Activated naive CD4-positive, alpha-beta T cell treated with anti-CD3 and anti-CD28 coated beads, Interleukin-2, amount 10 ng/mL, durations not matched to agents 7 days and 5 days (primary cell): ENCODE results near the gene TSPAN17.

ENCODE experiments used
- CTCF ChIA-PET: fragments of 350-600 bp; sonication (Branson Sonifier 250); formaldehyde crosslinking; loops from one replicate; lab custom pipeline; 2021; ENCODE audit warnings: antibody characterized with exemption; lab: Charles Lee
- DNase-seq: peaks from one replicate; pipeline ENCODE4 v3.0.0-alpha.2; 2020
- H3K27ac Mint-ChIP-seq: one replicate; pipeline ENCODE4 v1.8.0; 2021; ENCODE audit warnings: mild to moderate bottlenecking, moderate library complexity, mixed read lengths
- H3K27me3 Mint-ChIP-seq: one replicate; pipeline ENCODE4 v1.8.0; 2021; ENCODE audit warnings: mild to moderate bottlenecking, mixed read lengths
- H3K36me3 Mint-ChIP-seq: one replicate; pipeline ENCODE4 v1.8.0; 2021; ENCODE audit warnings: mixed read lengths
- H3K4me1 Mint-ChIP-seq: one replicate; pipeline ENCODE4 v1.8.0; 2021; ENCODE audit warnings: mixed read lengths
- H3K4me3 Mint-ChIP-seq: one replicate; pipeline ENCODE4 v1.8.0; 2021; ENCODE audit warnings: mild to moderate bottlenecking, moderate library complexity, mixed read lengths
- H3K9me3 Mint-ChIP-seq: one replicate; pipeline ENCODE4 v1.8.0; 2021; ENCODE audit warnings: mixed read lengths

TSPAN17 gene

DNA sequence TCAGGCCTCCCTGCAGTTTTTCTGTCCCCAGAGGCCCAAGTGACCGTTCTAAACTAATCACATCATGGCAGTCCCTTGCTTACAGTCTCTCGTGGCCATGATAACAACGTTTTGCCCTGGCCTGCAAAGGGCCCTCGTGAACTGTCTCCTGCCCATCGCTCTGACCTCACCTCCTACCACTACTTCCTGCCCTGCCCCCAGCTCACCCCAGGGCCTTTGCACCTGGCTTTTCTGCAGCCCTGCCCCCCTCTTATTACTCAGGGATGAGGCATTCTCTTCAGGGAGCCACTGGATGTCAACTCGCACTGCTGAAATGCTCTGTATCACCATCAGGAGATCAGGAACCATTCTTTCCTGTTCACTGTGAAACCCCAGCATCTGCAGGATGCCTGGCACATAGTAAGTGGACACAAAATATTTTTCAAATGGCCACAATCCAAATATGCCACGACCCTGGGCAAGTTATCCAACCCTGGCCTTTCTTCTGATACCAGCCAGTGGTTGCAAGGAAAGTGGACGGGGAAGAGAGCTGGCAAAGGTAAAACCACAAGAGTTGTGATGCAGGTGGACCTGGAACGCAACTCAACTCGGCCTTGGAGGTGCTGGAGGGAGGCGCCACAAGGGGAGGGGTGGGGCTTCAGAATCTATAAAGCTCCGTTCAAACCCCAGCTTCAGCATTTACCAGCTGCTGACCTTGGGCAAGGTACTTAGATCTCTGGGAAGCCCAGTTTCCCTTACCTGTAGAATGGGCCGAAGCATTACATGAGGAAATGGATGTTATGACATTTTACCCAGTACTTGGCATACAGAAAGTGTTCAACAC is 18.7 kb upstream of the TSPAN17 start:
- no peak overlapping the region for H3K4me3 Mint-ChIP-seq
- H3K36me3 Mint-ChIP-seq, result no peaks in the 10 kb centered on the region
- H3K27me3 Mint-ChIP-seq, result peaks cover 100% of the 10 kb centered on the region
- CTCF ChIA-PET, result no interaction called here
- H3K9me3 Mint-ChIP-seq, result no peaks in the 10 kb centered on the region
- DNase-seq, result no peak
- peaks cover 15% of the 10 kb centered on the region for H3K4me1 Mint-ChIP-seq
- no peak overlapping the region for H3K27ac Mint-ChIP-seq

DNA sequence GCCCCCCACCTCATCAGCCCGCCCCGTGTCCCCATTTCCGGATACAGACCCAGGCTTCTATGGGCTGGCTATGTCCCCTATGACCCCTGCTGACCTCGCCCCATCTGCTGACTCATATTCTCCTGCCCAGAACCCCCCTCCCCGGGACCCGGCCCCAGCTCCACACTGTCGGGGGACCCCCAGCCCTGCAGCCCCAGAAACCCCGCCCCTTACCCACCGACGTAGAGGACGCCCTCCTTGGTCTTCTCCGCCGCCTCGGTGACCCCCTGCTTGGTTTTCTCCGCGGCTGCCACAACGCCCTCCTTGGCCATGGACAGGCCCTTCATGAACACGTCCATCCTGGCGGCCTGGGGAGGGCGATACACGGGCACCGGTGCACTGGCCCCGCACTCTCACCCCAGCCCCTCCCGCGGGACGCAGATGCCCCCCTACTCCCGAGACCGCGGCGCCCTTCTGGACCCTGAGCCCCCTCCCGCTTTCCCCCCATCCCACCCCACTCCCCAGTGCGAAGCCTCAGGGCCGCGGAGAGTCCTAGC is 17.9 kb upstream of the TSPAN17 start:
- CTCF ChIA-PET, result interaction anchor here (1.4 kb wide), 1 partner anchor 31 kb away, joined by 5 read pairs; no protein-coding TSS in a partner anchor
- no peak overlapping the region for H3K4me3 Mint-ChIP-seq

DNA sequence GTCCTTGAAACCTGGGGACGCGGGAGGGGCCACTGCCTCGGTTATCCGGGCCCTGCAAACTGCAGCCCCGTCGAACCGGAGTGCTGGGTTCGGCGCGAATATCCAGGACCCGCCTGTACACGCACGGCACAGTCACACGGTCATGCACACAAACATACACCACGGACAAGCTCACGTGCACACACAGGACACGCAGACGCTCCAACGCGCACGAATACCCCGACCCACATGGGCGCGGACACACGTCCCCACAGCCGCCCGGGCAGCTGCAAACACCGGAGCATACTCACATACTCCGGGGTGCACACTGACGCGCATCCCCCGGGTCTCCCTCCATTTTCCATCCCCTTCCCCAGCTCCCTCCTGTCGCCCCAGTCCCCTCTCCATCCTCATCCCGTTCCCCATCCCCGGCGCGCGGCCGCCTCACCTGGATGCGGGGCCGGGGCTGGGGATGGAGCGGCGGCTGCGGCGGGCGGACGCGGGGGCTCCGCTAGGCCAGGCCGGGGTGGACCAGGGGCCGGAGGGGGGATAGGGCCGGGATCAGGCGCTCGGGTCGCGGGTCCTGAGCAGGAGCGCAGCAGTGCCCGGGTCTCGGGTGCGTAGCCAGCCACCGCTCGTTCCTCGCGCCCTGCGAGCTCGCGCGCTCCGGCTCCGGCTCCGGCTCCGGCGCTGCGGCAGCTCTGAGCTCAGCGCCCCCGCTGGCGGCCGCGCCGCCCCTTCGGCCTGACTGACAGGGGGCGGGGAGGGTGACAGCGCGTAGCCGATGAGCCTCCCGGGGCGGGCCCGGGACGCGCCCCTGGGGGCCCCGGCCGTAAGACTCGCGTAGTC is 17.2 kb upstream of the TSPAN17 start, which contains the start of the genes EIF4E1B and SNCB:
EIF4E1B (plus strand) TSS at position 823 of the 828 bp plus-strand sequence. CDS start 12,113 bp downstream, outside the sequence.
SNCB (minus strand) TSS at position 682 of the 828 bp plus-strand sequence. CDS start 880 bp downstream, outside the sequence.
- CTCF ChIA-PET, result interaction anchor here (0.9 to 1.9 kb wide), 4 partner anchors 8 to 31 kb away, joined by 3 to 6 read pairs (median 4); partner anchors contain the start of gene TSPAN17
- H3K27me3 Mint-ChIP-seq, result peaks cover 98% of the 10 kb centered on the region
- H3K4me3 Mint-ChIP-seq, result peak within 1 kb of the TSS; percentile 30
- peak; percentile 67 for DNase-seq
- no peaks in the 10 kb centered on the region for H3K9me3 Mint-ChIP-seq
- H3K36me3 Mint-ChIP-seq, result no peaks in the 10 kb centered on the region
- peaks cover 21% of the 10 kb centered on the region for H3K4me1 Mint-ChIP-seq
- H3K27ac Mint-ChIP-seq, result no peak within 1 kb of the TSS

More for the DNA sequence above, 17.9 kb upstream of the TSPAN17 start:
- no peak for DNase-seq
- no peaks in the 10 kb centered on the region for H3K36me3 Mint-ChIP-seq
- H3K27me3 Mint-ChIP-seq, result peaks cover 99% of the 10 kb centered on the region
- H3K27ac Mint-ChIP-seq, result no peak overlapping the region
- no peaks in the 10 kb centered on the region for H3K9me3 Mint-ChIP-seq
- H3K4me1 Mint-ChIP-seq, result peaks cover 21% of the 10 kb centered on the region

DNA sequence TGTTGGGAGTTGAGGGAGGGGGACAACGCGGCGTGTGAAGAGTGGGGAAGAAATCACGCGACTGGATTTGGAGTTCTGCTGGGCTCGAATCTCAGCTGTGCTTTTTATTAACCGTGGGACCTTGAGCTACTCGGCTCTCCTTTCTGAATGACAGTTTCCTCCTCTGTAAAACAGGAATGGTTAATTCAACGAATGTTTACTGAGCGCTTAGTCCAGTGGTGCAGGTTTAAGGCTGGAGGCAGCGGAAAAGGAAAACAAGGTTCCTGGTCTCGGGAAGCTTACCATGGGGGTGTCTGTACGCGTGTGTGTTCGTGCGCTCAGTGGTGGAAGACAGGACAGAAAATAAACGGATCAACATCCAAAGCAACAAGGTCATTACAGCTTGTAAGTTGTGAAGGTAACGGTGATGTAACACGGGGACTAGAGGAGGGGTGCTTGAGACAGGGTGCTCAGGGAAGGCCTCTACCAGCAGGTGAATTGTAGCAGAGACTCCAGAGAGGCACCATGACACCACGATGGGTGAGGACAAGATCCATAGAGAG is 16.5 kb upstream of the TSPAN17 start:
- H3K4me3 Mint-ChIP-seq, result peak overlapping the region; percentile 11
- H3K27ac Mint-ChIP-seq, result no peak overlapping the region
- peaks cover 98% of the 10 kb centered on the region for H3K27me3 Mint-ChIP-seq
- H3K9me3 Mint-ChIP-seq, result no peaks in the 10 kb centered on the region
- no peak for DNase-seq
- H3K36me3 Mint-ChIP-seq, result no peaks in the 10 kb centered on the region
- H3K4me1 Mint-ChIP-seq, result peaks cover 21% of the 10 kb centered on the region
- CTCF ChIA-PET, result interaction anchor here (0.9 to 1.9 kb wide), 4 partner anchors 9 to 30 kb away, joined by 3 to 6 read pairs (median 4); partner anchors contain the start of gene TSPAN17

DNA sequence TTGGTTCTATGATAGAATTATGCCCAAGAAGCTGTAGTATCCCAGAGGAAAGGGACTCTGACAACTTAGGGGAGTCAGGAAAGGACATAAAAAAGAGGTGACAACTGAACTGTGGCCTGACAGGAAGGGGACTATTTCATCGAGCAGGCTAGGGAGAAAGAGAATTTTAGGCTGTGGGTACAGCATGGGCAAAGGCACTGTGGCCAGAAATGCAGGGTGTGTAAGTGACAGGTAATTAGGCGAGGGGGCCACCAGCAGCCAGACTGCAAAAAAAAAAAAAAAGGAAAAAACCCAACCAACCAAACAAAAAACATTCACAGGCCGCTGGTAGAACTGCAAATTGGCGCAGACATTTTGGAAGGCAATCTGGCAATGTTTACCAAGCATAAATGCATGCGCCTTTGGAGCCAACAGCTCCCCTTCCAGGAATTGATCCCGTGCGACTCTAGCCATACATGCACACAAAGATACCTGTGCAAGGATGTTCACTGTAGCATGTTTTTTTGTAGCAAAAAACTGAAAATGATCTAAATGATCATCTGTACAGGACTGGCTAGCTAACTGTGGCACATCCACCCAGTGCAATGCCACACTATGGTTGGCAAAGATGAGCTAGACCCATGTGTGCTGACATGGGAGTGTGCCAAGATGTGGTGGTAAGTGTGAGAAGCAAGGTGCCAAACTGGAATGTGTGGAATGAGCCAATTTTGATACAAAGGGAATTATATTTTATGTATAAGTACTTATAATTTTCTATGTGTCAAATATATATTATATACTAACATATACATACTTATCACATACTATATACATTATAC is 15.7 kb upstream of the TSPAN17 start:
- Mint-ChIP-seq H3K27me3 (peaks cover 98% of the 10 kb centered on the region), H3K36me3 (no peaks in the 10 kb centered on the region), H3K4me1 (peaks cover 21% of the 10 kb centered on the region), H3K27ac (no peak overlapping the region), H3K4me3 (no peak overlapping the region), H3K9me3 (no peaks in the 10 kb centered on the region)
- CTCF ChIA-PET, result interaction anchor here (1.9 kb wide), 1 partner anchor 15 kb away, joined by 6 read pairs; the partner anchor contains the start of gene TSPAN17
- no peak for DNase-seq

DNA sequence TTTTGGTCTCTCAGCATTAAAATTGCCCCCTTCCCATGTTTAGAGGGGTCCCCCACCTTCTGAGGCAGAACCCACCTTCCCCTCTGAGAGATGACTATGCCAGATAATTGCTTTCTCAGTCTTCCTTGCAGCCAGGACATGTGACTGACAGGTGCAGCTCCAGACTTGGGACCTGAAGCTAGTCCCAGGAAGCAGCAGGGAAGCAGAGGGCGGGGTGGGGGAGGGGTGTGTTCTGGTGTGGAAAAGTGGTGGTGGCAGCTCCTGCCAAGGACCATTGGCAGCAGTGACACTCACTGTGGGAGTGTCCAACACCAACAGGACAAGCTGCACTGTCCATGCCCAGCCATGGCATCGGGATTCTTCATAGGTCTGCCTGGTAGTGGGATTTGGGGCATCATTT is 14.5 kb upstream of the TSPAN17 start:
- H3K36me3 Mint-ChIP-seq, result no peaks in the 10 kb centered on the region
- DNase-seq, result no peak
- CTCF ChIA-PET, result interaction anchor here (1.0 kb wide), 1 partner anchor 28 kb away, joined by 3 read pairs; no protein-coding TSS in a partner anchor
- H3K4me3 Mint-ChIP-seq, result no peak overlapping the region
- H3K27me3 Mint-ChIP-seq, result peaks cover 98% of the 10 kb centered on the region
- no peak overlapping the region for H3K27ac Mint-ChIP-seq
- peaks cover 21% of the 10 kb centered on the region for H3K4me1 Mint-ChIP-seq
- H3K9me3 Mint-ChIP-seq, result no peaks in the 10 kb centered on the region

DNA sequence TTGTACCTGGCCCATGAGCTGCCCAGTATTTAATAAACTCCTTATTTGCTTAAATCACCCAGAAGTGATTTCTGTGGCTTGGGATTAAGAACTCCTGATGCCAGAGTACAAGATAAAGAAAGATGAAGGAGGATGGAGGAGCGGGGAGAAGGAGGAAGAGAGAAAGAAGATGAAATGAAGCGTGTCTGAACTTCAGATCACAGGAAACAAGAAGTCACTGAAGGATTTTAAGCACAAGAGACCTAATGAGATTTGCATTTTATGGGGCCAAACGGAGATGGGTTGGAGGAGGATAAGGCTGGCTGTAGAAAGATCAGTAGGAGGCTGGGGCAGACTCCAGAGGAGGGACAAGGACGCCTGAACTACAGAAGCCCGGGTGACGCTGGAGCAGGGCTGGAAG is 13.7 kb upstream of the TSPAN17 start:
- Mint-ChIP-seq H3K4me3 (no peak overlapping the region), H3K27me3 (peaks cover 93% of the 10 kb centered on the region), H3K27ac (no peak overlapping the region), H3K9me3 (no peaks in the 10 kb centered on the region), H3K4me1 (peaks cover 19% of the 10 kb centered on the region), H3K36me3 (no peaks in the 10 kb centered on the region)
- CTCF ChIA-PET, result interaction anchor here (1.0 kb wide), 1 partner anchor 27 kb away, joined by 3 read pairs; no protein-coding TSS in a partner anchor
- no peak for DNase-seq

DNA sequence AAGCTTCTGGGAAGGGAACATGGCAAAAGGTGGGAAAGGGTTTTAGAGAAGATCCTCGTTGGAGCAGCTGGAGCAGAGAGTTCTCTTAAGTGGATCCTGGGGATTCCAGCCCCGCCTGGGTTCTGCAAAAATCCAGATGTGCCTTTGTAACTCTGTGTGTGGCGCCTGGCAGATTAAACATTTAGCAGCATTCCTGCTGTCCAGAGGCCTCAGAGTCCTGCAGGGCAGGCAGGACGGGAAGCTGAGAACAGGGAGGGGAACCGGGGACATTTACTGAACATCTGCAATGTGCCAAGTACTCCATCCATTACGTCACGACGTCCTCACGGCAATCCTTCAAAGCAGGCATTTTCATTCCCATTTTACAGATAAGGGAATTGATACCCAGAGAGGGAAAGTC is 10.9 kb upstream of the TSPAN17 start:
- DNase-seq, result no peak
- Mint-ChIP-seq H3K27ac (no peak overlapping the region), H3K27me3 (peaks cover 72% of the 10 kb centered on the region), H3K4me3 (no peak overlapping the region), H3K9me3 (no peaks in the 10 kb centered on the region), H3K4me1 (peaks cover 6% of the 10 kb centered on the region), H3K36me3 (no peaks in the 10 kb centered on the region)
- CTCF ChIA-PET, result no interaction called here

DNA sequence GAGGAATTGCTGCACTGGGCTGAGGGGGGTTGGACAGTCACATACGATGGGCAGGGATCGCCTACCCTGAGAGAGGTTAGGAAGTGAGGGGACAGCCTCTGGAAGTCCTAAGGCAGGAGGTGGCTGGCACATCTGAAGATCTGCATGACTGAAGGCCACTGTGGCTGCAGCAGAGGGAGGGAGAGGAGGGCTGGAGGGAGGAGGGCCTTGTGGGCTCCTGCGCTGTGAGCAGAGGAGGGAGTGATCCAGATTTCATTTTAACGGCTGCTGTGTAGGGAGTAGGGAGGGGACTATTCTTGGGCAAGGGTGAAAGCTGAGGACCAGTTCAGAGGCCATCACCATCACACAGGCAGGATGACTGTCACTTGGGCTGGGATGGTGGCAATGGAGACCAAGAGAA is 9.7 kb upstream of the TSPAN17 start:
- H3K27me3 Mint-ChIP-seq, result peaks cover 61% of the 10 kb centered on the region
- peaks cover 6% of the 10 kb centered on the region for H3K4me1 Mint-ChIP-seq
- DNase-seq, result no peak
- no peaks in the 10 kb centered on the region for H3K9me3 Mint-ChIP-seq
- CTCF ChIA-PET, result no interaction called here
- H3K36me3 Mint-ChIP-seq, result no peaks in the 10 kb centered on the region
- H3K27ac Mint-ChIP-seq, result no peak overlapping the region
- H3K4me3 Mint-ChIP-seq, result no peak overlapping the region

DNA sequence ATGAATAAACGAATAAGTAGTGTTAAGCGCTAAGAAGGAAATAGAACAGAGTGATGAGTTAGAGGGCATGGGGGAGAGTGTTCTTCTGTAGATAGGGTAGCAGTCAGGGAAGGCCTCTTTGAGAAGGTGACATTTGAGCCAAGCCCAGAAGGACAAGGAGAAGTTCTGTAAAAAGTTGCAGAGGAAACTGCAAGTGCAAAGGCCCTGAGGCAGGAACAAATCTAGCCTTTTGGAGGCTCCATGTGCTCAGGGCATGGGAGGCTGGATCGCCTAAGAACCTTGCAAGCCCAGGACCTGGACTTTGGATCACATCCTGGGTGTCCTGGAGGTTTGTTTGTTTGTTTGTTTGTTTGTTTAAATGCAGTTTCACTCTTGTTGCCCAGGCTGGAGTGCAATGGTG is 8.8 kb upstream of the TSPAN17 start:
- H3K4me1 Mint-ChIP-seq, result peaks cover 6% of the 10 kb centered on the region
- H3K27me3 Mint-ChIP-seq, result peaks cover 56% of the 10 kb centered on the region
- no peak overlapping the region for H3K27ac Mint-ChIP-seq
- DNase-seq, result no peak
- no peaks in the 10 kb centered on the region for H3K36me3 Mint-ChIP-seq
- H3K9me3 Mint-ChIP-seq, result no peaks in the 10 kb centered on the region
- H3K4me3 Mint-ChIP-seq, result no peak overlapping the region
- CTCF ChIA-PET, result no interaction called here

DNA sequence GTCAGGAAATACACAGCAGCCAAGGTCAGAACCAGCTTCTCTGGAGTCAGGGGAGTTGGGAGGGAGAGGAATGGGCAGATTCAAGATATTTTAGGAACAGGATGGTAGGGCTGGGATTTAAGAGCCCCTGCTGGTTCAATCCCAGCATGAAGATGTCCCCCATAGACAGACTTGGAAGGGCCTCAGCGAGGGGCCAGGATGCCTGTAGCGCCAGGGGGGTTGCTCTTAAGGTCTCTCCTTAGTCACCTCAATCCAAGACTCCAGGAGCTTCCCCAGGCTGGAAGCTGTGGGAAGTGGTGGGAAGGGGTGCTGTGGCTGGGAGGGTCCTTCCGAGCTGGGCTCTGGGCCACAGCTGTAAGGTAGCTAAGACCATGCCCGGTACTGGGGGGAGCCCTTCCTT is 8.1 kb upstream of the TSPAN17 start:
- Mint-ChIP-seq H3K36me3 (no peaks in the 10 kb centered on the region), H3K27me3 (peaks cover 55% of the 10 kb centered on the region), H3K9me3 (no peaks in the 10 kb centered on the region), H3K4me3 (no peak overlapping the region), H3K27ac (no peak overlapping the region), H3K4me1 (peaks cover under 1% of the 10 kb centered on the region)
- CTCF ChIA-PET, result no interaction called here
- DNase-seq, result no peak

DNA sequence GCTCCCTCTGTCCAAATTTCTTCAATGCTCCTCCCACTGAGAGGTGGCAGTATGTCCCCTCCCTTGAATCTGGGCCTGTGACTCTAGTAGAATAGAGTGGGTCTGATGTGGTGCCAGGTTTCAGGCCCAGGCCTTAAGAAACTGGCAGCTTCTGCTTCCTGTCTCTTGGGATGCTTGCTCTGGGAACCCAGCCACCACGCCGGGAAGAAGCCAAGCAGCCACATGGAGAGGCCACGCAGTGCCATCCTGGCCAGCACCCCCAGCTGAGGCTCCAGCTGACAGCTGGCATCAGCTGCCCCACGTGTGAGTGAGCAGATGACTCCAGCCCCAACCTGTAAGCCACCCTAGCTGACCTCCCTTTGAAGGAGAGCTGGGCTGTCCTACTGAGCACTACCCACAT is 7.3 kb upstream of the TSPAN17 start:
- Mint-ChIP-seq H3K36me3 (no peaks in the 10 kb centered on the region), H3K27me3 (peaks cover 48% of the 10 kb centered on the region), H3K4me3 (no peak overlapping the region), H3K9me3 (no peaks in the 10 kb centered on the region), H3K4me1 (peaks cover under 1% of the 10 kb centered on the region), H3K27ac (no peak overlapping the region)
- CTCF ChIA-PET, result no interaction called here
- no peak for DNase-seq

DNA sequence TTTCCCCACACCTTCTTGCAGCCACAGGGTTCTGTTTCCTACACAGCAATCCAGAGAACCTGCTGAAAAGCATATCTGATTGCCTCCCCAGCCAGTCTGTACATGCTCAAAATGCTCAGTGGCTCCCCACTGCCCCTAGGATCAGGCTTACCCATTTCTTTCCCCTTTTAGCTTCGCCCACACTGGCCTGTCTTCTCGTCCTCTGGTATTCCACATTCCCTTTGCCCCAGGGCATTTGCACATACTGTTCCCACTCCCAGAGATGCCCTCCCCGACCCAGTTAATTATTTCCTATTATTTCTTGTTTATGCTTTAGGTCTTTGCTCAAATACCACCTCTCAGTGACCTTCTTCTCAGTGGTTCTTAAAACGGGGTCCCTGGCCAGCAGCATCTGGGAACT is 6.7 kb upstream of the TSPAN17 start:
- Mint-ChIP-seq H3K27me3 (peaks cover 42% of the 10 kb centered on the region), H3K36me3 (no peaks in the 10 kb centered on the region), H3K4me3 (no peak overlapping the region), H3K4me1 (peaks cover 3% of the 10 kb centered on the region), H3K9me3 (no peaks in the 10 kb centered on the region), H3K27ac (no peak overlapping the region)
- CTCF ChIA-PET, result no interaction called here
- DNase-seq, result no peak
